ENCODE results near the gene KLHDC3.

- TF ChIP-seq CTCF (IDR thresholded peaks at IDR 0.05) (peak in 1 of 7 experiments; percentile 9), POLR2A (IDR thresholded peaks at IDR 0.05) (peak; percentile 81 to 93 (median 91))
Measured at GRCh38 chr6:43053545-43054205, 39.6 kb downstream of the KLHDC3 start, which contains the start of gene CUL7.

Measured in body of pancreas (tissue), 4 donors.